Measurements from ENCODE around the gene AGAP4. TPM values are rescaled to one million over a fixed set of nuclear protein-coding genes. Genes with fewer than 3 reads are reported as not detected.
"Not testable (repeated sequence)": the region's sequence is repeated elsewhere in the genome, so short reads cannot be mapped to it uniquely, and the experiment has no call there.

AGAP4 gene
- polyA plus RNA-seq (2013, experiment 1 of 2; ENCODE audit: insufficient read length) = 7.5 TPM
- polyA plus RNA-seq (2013, experiment 2 of 2; ENCODE audit: insufficient read length) = 6.7 TPM

DNA sequence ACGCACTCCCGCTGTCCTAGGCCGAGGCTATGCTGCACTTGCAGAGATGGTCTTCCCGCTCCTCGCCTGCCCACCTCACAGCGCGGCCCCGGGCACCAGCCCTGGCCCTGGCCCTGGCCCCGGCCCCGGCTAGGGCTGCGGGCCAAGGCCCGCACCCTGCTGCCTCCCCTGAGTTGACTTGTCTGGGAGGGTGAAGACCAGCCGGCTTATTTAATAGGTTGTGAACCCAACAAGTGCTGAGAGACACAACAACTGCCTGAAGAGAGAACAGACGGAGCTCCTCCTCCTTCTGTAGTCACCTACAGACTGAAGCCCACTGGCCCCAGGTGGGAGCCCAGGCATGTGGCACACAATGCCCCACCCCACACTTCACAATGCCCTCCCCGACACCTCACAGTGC is at the start of gene AGAP4:
Gene AGAP4, minus strand, starts transcription at position 101 of the 400 bp plus-strand sequence. CDS start 153 bp downstream, outside the sequence.
- not testable (repeated sequence) for DNase-seq

DNA sequence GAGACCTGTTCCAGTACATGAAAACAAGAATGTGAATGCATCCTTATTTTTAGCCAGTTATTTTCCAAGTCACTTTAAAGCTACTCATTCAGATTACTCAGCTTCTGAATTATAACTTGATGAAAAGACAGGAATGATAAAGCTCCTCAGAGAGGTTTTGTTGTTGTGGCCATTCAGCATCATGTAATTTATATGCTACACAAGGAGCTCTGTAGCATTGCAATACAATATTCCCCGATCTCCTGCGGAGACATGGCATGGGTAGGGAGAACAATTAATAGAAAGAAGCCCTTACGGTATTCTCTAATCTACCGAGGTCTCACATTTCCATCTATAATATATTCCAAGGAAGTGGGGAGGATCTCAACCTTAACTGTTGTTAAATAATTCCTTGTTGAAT is 43.4 kb upstream of the AGAP4 start:
- DNase-seq = not testable (repeated sequence)

DNA sequence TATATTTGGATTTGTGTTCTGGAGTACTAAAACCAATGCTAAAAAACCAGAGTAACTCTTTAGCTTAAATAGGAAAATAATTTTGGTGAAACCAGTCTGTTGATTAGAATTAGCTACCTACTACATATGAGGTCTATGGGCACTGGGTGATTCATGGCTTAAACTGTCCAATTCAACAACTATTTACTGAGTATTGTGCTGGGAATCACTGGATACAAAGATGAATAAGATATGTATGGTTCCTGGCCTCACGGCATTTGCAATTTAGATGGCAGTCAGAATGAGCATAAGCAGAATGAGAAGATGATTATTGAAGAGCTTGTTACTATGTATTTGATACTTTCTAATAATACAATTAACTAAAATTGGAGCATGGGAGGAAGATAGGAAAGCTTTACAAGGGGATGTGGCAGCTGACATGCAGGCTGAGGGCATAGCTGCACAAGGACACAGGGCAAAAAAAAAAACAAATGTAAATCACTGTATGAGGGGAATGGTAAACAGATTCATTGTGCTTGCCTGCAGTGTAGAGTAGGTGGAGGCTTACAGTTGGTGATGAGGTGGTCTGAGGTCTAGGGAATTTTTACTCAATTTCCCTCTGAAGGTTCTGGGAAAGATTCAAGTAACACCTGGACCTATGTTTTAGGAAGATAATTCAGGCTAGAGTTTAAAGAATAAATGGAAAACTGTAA is 42.4 kb upstream of the AGAP4 start:
- not testable (repeated sequence) for DNase-seq

DNA sequence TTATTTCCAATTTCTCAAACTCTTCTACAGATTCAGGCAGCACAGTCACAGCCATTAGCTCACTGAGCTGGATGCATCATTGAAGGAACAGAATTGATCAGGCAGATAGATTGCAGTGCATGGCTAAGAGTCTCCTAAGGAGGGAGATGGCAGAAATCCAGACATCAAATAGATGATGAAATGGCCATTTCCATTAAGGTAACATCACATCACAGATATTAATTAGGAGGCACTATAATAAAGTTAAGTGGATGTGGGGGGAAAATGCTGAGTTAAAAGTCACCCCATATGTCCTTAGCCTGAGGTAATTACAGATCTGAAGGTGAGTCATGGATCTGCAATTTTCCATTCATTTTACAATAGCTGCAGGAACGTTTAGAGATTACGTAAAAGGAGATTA is 35.6 kb upstream of the AGAP4 start:
- not testable (repeated sequence) for DNase-seq

DNA sequence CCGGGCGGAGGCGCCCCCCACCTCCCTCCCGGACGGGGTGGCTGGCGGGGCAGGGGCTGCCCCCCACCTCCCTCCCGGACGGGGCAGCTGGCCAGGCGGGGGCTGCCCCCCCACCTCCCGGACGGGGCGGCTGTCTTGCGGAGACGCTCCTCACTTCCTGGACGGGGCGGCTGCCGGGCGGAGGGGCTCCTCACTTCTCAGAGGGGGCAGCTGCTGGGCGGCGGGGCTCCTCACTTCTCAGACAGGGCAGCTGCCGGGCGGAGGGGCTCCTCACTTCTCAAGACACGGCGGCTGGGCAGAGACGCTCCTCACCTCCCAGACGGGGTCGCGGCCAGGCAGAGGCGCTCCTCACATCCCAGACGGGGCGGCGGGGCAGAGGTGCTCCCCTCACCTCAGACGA is 18.1 kb upstream of the AGAP4 start:
- not testable (repeated sequence) for DNase-seq

DNA sequence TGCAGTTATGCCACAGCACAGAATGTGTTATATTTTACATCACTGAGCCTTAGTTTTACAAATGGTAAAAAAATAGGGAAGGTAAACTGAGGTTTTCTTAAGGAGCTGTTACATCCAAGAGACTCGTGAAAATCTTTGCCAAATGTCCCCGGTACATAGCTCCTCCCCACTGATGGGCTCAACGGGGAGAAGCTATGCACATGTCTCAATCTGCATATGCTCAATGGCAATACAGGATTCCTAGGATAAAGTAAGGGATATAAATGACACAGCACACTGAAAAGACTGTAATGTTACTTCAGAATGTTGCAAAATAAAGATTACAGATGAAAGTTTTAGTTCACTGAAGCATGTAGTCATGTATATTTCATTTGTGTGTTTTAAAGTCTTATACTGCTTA is 17.0 kb upstream of the AGAP4 start:
- DNase-seq = not testable (repeated sequence)

DNA sequence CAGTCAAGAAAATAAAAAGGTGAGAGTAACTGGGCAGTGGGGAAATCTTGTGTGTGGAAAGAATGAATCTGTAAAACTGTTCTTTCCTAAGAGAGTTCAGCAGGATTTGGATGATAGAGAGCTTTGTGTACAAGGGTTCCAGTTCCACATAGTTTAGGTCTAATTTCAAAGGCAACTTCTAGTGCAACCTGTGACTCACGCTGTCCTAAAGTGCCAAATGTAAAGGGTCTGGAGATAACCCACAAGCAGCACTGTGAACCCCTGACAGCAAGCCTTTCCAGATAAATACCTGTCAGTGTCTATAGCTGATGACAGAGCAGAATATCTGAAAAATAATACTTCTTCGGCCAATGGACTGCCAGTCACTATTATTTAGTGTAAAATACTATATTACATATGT is 16.3 kb upstream of the AGAP4 start:
- not testable (repeated sequence) for DNase-seq

DNA sequence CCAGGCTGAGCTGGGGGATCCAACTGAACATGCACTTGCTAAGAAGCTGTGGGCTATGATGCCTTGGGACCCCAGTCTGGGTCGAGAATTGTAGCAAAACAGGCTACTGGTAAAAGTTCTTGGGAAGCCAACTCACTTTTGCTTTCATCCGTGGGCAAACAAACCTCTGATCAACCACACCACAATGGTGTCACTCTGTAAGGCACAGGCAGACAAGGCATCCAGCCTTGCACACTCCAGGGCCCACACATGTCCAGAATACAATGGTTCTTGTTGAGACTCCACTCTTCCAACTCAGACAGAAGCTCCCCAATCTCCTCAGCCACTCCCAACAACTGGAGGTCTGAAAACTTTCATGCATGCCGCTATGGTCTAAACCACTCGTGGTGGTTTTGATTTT is 10.6 kb upstream of the AGAP4 start:
- DNase-seq = not testable (repeated sequence)

DNA sequence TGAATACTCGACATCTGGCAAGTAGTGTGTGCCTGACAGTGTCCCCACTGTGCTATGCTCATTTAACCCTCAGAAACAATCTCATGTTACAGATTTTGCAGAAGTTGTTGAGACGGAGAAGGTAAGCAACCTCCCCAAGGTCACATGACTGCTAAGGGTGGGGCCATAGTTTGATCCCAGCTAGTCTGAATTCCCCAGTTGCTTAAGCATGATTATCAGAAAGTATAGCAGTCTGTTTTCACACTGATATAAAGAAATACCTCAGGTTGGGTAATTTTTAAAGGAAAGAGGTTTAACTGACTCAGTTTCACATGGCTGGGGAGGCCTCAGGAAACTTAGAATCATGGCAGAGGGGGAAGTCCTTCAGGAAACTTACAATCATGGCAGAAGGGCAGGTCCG is 1.2 kb upstream of the AGAP4 start:
- DNase-seq = not testable (repeated sequence)

DNA sequence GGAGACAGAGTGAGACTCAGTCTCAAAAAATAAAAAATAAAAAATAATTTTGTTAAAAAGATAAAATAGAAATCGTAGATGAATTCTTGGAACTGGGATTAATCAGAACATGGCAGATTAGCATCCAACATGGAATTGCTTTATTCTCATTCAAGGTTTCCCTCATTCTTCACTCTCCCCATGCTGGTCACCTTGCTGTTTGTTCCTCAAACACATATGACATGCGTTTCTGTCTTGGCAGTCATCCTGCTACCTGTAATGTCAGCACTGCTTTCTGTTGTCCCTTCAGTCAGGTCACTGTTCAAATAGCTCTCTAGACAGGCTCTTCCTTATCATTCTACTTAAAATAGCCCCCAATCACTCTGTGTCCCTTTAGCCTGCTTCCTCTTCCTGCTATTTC is 24.4 kb downstream of the AGAP4 start:
- DNase-seq = not testable (repeated sequence)

DNA sequence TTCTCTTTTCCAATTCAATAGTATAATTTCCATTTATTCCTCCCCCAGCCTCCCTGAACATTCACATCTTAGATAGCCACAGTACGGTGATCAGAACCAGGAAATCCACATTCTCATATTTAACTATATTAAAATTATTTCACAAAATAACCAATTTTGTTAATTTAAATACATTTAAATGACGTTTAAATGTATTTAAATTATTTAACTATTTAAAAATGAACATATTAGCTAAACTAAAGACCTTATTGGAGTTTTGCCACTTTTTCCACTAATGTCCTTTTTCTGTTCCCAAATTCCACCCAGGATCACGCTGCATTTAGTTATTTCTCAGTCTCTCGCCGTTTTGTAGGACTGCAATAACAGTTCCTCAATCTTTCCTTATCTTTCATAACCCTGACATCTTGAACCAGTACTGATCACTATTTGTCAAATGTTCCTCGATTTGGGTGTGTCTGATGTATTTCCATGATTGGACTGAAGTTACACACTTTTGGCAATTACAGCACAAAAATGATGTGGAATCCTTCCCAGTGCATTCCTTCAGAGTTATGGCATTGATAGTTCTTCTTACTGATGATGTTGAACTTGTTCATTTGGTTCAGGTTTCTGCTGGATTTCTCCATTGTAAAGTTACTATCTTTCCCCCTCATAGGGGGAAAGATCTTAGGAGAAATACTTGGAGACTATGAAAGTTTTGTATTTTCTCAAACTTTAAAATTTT is 27.0 kb downstream of the AGAP4 start:
- DNase-seq = not testable (repeated sequence)

DNA sequence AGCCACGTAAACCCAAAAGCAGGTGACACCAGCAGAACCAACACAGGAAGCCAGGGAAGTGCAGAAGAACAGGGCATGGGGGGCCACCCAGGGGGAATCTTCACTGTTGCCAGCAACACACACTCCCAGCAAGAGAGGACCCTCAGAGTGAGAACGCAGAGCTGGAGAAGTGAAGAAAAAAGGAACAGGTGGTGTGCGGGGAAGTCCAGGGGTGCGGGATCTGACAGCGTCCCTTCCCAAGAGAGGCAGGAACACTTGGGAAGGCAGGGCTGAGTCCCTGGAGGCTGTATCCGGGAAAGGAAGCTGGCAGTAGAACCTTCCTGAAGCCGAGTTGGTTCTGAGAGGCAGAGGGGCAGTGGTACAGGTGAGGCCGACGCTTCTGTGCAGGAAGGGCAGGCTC is 27.7 kb downstream of the AGAP4 start:
- DNase-seq = no peak

DNA sequence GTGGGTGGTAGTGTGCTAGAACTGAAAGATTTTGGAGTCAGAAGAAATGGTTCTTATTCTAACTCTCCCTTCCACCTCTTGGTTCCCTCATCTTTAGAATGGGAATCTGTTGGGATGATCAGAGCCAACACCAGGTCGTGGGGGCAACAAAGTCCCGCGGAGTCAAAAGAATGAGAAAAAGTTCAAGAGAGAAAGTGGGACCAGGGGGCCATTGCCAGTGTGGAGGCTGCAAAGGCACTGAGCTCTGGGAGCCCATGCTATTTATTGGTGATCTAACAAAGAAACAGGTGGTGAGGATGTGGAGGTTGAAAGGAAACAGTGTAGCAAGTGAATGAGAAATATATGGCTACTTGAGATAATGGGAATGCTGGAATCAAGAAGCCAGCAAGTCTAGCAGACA is 29.4 kb downstream of the AGAP4 start:
- DNase-seq = no peak

DNA sequence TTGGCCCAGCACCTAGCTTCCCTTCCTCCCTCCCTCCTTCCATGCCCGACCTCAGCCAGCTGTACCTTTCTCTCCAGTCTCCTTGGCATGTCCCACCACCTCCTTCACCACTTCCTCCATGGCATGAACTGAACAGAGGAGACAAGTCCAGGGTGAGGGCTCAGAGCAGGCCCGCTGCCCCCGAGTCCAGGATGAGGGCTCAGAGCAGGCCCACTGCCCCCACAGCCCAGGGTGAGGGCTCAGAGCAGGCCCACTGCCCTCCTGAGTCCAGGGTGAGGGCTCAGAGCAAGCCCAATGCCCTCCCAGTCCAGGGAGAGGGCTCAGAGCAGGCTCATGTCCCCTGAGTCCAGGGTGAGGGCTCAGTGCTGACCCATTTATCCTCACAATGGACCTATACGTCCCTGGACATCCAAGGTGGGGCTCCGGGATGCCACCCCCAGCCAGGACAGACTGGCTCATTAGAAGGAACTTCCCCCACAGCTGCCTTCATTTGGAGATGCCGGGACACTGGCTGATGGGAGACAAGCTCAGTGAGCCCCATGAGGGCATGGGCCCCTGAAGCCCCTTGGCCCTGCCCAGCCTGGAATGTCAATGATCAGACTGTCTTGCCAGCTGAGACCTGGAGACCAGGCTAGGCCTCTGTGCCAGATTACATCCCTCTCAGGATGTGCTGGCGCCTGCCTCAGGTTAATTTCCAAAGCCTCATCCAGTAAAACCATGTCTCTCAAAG is 30.0 kb downstream of the AGAP4 start:
- no peak for DNase-seq

DNA sequence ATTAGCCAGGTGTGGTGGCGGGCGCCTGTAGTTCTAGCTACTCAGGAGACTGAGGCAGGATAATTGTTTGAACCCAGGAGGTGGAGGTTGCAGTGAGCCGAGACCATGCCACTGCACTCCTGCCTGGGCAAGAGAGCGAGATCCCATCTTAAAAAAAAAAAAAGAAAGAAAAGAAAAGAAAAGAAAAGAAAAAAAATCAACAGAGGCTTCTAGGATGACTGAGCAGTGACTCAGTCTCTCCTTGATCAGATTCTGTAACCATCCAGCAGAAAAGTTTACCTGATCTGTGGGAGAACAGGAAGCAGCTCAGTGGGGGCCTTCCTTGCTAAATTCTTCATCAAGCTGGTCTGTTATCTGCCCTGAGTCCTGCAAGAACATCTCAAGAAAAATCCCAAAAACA is 33.2 kb downstream of the AGAP4 start:
- DNase-seq = not testable (repeated sequence)

DNA sequence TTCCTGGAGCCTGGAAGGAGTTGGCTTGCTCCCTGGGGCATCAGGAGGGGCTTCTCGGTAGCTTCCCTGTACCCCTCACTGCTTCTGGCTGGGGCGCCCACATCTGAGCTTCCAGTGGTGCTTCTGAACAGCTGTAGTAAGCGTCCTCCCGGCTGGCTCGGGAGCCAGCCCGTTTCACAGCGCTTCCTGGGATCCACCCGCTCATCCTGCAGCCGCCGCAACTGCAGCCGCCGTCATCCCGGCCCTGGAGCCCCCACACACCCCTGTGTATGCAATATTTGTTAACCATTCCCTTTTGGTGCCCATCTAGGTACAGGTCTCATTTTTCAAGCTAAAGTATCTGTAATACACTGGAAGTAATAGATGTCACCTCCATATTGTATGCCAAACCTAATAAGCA is 34.3 kb downstream of the AGAP4 start:
- DNase-seq = not testable (repeated sequence)

DNA sequence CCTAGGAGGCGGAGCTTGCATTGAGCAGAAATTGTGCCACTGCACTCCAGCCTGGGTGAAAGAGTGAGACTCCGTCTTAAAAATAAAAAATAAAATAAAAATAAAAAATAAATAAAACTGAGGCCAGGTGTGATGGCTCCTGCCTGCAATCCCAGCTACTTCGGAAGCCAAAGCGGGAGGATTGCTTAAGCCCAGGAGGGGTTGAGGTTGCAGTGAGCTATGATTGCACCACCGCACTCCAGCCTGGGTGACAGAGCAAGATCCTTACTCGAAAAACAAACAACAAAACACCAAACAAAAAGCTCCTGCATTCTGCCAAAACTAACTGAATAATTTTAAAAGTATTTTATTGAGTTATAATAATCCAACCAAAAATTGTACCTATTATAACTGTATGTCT is 36.2 kb downstream of the AGAP4 start:
- DNase-seq = no peak

DNA sequence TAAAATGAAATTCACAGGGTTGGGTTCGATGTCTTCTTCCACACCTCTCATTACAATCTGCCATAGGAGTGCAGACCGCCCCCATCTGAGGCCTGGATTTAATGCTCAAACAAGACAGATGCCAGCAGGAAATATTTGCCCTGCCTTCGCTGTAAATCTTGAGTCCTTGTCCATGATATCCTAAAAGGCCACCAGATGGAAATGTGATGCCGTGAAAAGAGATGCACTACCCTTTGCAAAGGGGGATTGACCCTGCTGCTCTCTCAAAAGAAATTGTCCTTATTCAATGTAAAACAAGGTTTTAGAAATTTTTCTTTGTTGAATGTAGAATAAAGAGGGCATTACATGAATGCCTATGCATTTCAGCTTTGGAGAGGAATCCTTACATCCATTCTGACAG is 37.5 kb downstream of the AGAP4 start:
- DNase-seq = no peak

DNA sequence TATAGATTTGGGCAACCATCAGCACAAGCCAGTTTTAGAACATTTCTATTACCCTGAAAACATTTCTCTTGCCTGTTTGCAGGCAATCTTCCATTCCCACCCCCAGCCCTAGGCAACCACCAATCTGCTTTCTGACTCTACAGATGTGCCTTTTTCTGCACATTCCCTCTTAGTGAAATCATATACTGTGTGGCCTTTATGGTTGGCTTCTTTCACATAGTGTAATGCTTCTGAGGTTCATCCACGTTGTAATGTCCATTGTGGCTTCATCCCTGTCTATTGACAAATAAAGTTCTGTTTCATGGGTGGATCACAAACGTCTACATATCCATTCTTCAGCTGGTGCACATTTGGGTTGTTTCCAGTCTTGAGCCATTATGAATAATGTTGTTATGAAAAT is 42.3 kb downstream of the AGAP4 start:
- not testable (repeated sequence) for DNase-seq

DNA sequence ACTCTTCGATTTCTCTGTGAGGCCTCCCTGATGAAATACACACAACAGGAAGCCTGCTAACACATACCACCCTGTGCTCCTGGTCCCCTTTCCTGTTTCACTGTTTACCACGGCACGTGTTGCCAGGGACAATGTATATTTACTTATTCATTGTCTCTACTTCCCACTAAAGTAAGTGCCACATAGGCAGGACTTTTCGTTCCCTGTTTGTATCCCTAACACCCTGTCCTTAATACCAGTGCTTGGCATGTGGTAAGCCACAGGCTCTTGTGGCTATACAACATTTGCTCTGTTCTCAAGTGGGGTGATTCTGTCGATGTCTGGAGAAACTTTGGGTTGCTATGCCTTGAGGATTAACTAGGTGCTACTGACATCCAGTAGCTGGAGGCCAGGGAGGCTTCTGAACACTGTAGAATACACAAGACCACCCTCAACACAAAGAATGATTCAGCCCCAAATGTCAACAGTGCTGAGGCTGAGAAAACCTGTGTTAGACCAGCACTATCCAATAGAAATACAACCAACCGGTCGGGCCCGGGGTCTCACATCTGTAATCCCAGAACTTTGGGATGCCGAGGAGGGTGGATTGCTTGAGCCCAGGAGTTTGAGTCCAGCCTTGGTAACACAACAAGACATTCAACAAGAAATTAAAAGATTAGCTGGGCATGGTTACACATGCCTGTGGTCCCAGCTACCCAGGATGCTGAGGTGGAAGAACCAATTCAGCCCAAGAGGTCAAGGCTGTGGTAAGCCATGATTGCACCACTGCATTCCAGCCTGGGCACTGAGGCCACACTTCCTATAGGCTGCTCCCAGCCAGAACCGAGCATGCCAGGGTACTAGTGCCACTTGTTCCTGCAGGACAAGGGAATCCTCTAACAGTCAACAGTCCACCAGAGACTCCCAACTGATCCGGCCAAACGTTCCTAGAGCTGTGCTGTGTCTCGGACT is 44.0 kb downstream of the AGAP4 start:
- not testable (repeated sequence) for DNase-seq

DNA sequence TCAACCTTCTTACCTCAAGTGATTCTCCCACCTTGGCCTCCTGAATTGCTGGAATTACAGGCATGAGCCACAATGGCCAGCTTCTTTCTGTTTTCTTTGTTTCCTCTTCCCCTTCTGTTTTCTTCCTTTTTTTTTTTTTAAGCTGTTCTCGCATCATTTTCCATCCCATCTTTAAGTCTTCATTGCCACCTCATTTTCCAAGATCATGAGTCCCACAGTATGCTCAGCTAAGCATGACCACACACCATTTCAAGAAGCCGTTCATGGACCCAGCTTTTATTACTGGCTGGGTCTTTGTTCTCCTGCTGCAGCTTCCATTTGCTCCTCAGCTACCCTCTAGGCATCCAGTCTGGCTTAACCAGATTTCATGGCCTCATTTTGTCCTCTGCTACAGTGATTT is 52.5 kb downstream of the AGAP4 start:
- not testable (repeated sequence) for DNase-seq
